CD4-positive, CD25-positive, alpha-beta regulatory T cell (primary cell): ENCODE data around the gene TMEM132C. TPM values are rescaled to one million over a fixed set of nuclear protein-coding genes. Genes with fewer than 3 reads are reported as not detected.

ENCODE experiments used
- ATAC-seq, 2 donors: fragments of 150-1000 bp; cut with Tn5 transposase; one replicate each; pipeline ENCODE4 v1.10.0; 2021; ENCODE audit warnings: low read depth in 2 of 2, moderate number of reproducible peaks in 2 of 2, moderate library complexity in 1 of 2
- DNase-seq, 3 donors: peaks; one replicate each; pipeline versions ENCODE4 v3.0.0 to v3.0.0-alpha.2; 2012 to 2022; ENCODE audit warnings: mixed read lengths in 1 of 3
- H3K27ac ChIP-seq: one replicate; pipeline ENCODE4 v1.7.0; 2013; ENCODE audit warnings: mild to moderate bottlenecking, low read length; ENCODE audit not compliant: insufficient read depth, poor library complexity, severe bottlenecking
- H3K27me3 ChIP-seq: one replicate; pipeline ENCODE4 v1.7.0; 2013; ENCODE audit warnings: low read length; ENCODE audit not compliant: control insufficient read depth, insufficient read depth
- H3K36me3 ChIP-seq: one replicate; pipeline ENCODE4 v1.7.0; 2013; ENCODE audit warnings: mild to moderate bottlenecking, low read length, moderate library complexity; ENCODE audit not compliant: control insufficient read depth, insufficient read depth
- H3K4me1 ChIP-seq: 2 replicates; pipeline ENCODE4 v1.7.0; 2013; ENCODE audit warnings: mild to moderate bottlenecking, low read length; ENCODE audit not compliant: insufficient read depth, control insufficient read depth, poor library complexity, severe bottlenecking
- H3K4me3 ChIP-seq: one replicate; pipeline ENCODE4 v1.7.0; 2013; ENCODE audit warnings: low read depth, mild to moderate bottlenecking, low read length, moderate library complexity
- H3K9me3 ChIP-seq, 2 experiments: 1 replicate in 1 of 2; 2 replicates in 1 of 2; pipeline ENCODE4 v1.7.0; 2013; ENCODE audit warnings: low read length in 2 of 2, mild to moderate bottlenecking in 1 of 2, moderate library complexity in 1 of 2; ENCODE audit not compliant: control insufficient read depth in 2 of 2
- H3K27ac Mint-ChIP-seq, 3 donors: one replicate each; pipeline ENCODE4 v1.8.0; 2020 to 2022; ENCODE audit warnings: mild to moderate bottlenecking in 3 of 3, mixed read lengths in 3 of 3, moderate library complexity in 2 of 3
- H3K27me3 Mint-ChIP-seq: one replicate; pipeline ENCODE4 v1.8.0; 2022; ENCODE audit warnings: mild to moderate bottlenecking, mixed read lengths
- H3K36me3 Mint-ChIP-seq: one replicate; pipeline ENCODE4 v1.8.0; 2020; ENCODE audit warnings: mixed read lengths
- H3K4me1 Mint-ChIP-seq, 4 donors: one replicate each; pipeline ENCODE4 v1.8.0; 2020 to 2022; ENCODE audit warnings: mixed read lengths in 4 of 4, mild to moderate bottlenecking in 1 of 4
- H3K4me3 Mint-ChIP-seq, 4 donors: one replicate each; pipeline ENCODE4 v1.8.0; 2020 to 2022; ENCODE audit warnings: mild to moderate bottlenecking in 4 of 4, mixed read lengths in 4 of 4, moderate library complexity in 3 of 4
- H3K9me3 Mint-ChIP-seq, 7 donors: one replicate each; pipeline ENCODE4 v1.8.0; 2020 to 2022; ENCODE audit warnings: mixed read lengths in 7 of 7, mild to moderate bottlenecking in 3 of 7, moderate library complexity in 2 of 7
- polyA plus RNA-seq, 4 donors: library from polyadenylated mRNA; unstranded; fragments of 300-500 nt; fragmentation: Illumina TruSeq; gene quantifications; one replicate each; pipeline ENCODE4 v1.2.3, GENCODE V29; 2021
- total RNA-seq: library from RNA; stranded (reverse); gene quantifications from one replicate; pipeline ENCODE4 v1.2.3, GENCODE V29; 2022

The TMEM132C gene
- total and polyA plus RNA-seq, 5 donors from 2014 or later = 0.06 TPM; not detected in 4

- H3K4me1 ChIP-seq = no peaks in the 10 kb centered on the region
- Mint-ChIP-seq H3K4me3 (no peak overlapping the region), H3K27ac (no peak overlapping the region), H3K9me3 (peaks cover 0 to 7% (median 3%) of the 10 kb centered on the region in 7 donors), H3K27me3 (peaks cover 42% of the 10 kb centered on the region), H3K36me3 (no peaks in the 10 kb centered on the region), H3K4me1 (no peaks in the 10 kb centered on the region)
- H3K36me3 ChIP-seq = no peaks in the 10 kb centered on the region
- H3K27me3 ChIP-seq = peaks cover 2% of the 10 kb centered on the region
- H3K4me3 ChIP-seq = no peak overlapping the region
- DNase-seq = no peak
- ATAC-seq = no peak
- peaks cover 0 to 2% of the 10 kb centered on the region in 2 experiments for H3K9me3 ChIP-seq
- no peak overlapping the region for H3K27ac ChIP-seq
These were observed 845 bp downstream of the TMEM132C start for GRCh38 chr12:128267651-128268378.

GRCh38 chr12:128268379-128268995, 1.5 kb downstream of the TMEM132C start:
- no peaks in the 10 kb centered on the region for H3K4me1 ChIP-seq
- no peaks in the 10 kb centered on the region for H3K36me3 ChIP-seq
- peaks cover 2% of the 10 kb centered on the region for H3K27me3 ChIP-seq
- H3K4me3 ChIP-seq = no peak overlapping the region
- no peak overlapping the region for H3K27ac Mint-ChIP-seq
- peaks cover 0 to 9% (median 3%) of the 10 kb centered on the region in 7 donors for H3K9me3 Mint-ChIP-seq
- H3K4me1 Mint-ChIP-seq = no peaks in the 10 kb centered on the region
- no peak overlapping the region for H3K27ac ChIP-seq
- ATAC-seq (no peak), DNase-seq (no peak)
- no peak overlapping the region for H3K4me3 Mint-ChIP-seq
- H3K36me3 Mint-ChIP-seq = no peaks in the 10 kb centered on the region
- H3K9me3 ChIP-seq = peaks cover 0 to 2% of the 10 kb centered on the region in 2 experiments
- H3K27me3 Mint-ChIP-seq = peaks cover 42% of the 10 kb centered on the region

GRCh38 chr12:128269181-128269591, 2.2 kb downstream of the TMEM132C start:
- Histone ChIP-seq H3K4me3 (no peak overlapping the region), H3K27ac (no peak overlapping the region), H3K4me1 (no peaks in the 10 kb centered on the region), H3K27me3 (peaks cover 2% of the 10 kb centered on the region), H3K36me3 (no peaks in the 10 kb centered on the region), H3K9me3 (peaks cover 0 to under 1% of the 10 kb centered on the region in 2 experiments)
- H3K4me1 Mint-ChIP-seq = no peaks in the 10 kb centered on the region
- H3K27ac Mint-ChIP-seq = no peak overlapping the region
- H3K9me3 Mint-ChIP-seq = peaks cover 0 to 8% (median 2%) of the 10 kb centered on the region in 7 donors
- ATAC-seq (no peak), DNase-seq (no peak)
- H3K27me3 Mint-ChIP-seq = peaks cover 39% of the 10 kb centered on the region
- no peaks in the 10 kb centered on the region for H3K36me3 Mint-ChIP-seq
- H3K4me3 Mint-ChIP-seq = no peak overlapping the region

- Histone ChIP-seq H3K27ac (no peak overlapping the region), H3K36me3 (no peaks in the 10 kb centered on the region), H3K9me3 (peaks cover 1 to 4% of the 10 kb centered on the region in 2 experiments), H3K27me3 (no peaks in the 10 kb centered on the region), H3K4me1 (no peaks in the 10 kb centered on the region), H3K4me3 (no peak overlapping the region)
- peaks cover 0 to 17% (median 4%) of the 10 kb centered on the region in 7 donors for H3K9me3 Mint-ChIP-seq
- H3K27ac Mint-ChIP-seq = no peak overlapping the region
- H3K4me3 Mint-ChIP-seq = no peak overlapping the region
- H3K4me1 Mint-ChIP-seq = no peaks in the 10 kb centered on the region
- no peak for ATAC-seq
- H3K36me3 Mint-ChIP-seq = no peaks in the 10 kb centered on the region
- peaks cover 9% of the 10 kb centered on the region for H3K27me3 Mint-ChIP-seq
- no peak for DNase-seq
These were observed 9.5 kb downstream of the TMEM132C start for GRCh38 chr12:128276471-128276870.

GRCh38 chr12:128286970-128287369, 20.0 kb downstream of the TMEM132C start:
- no peaks in the 10 kb centered on the region for H3K4me1 ChIP-seq
- H3K9me3 ChIP-seq = no peaks in the 10 kb centered on the region
- H3K27ac Mint-ChIP-seq = no peak overlapping the region
- H3K36me3 ChIP-seq = no peaks in the 10 kb centered on the region
- no peak for ATAC-seq
- H3K9me3 Mint-ChIP-seq = peaks cover 0 to 4% (median 1%) of the 10 kb centered on the region in 7 donors
- H3K36me3 Mint-ChIP-seq = no peaks in the 10 kb centered on the region
- no peaks in the 10 kb centered on the region for H3K27me3 ChIP-seq
- no peaks in the 10 kb centered on the region for H3K4me1 Mint-ChIP-seq
- no peak overlapping the region for H3K4me3 ChIP-seq
- no peak overlapping the region for H3K4me3 Mint-ChIP-seq
- H3K27me3 Mint-ChIP-seq = no peaks in the 10 kb centered on the region
- H3K27ac ChIP-seq = no peak overlapping the region
- DNase-seq = no peak

GRCh38 chr12:128288357-128288756, 21.4 kb downstream of the TMEM132C start:
- Histone ChIP-seq H3K27ac (no peak overlapping the region), H3K9me3 (no peaks in the 10 kb centered on the region), H3K4me1 (no peaks in the 10 kb centered on the region), H3K4me3 (no peak overlapping the region), H3K36me3 (no peaks in the 10 kb centered on the region), H3K27me3 (no peaks in the 10 kb centered on the region)
- no peak for DNase-seq
- Mint-ChIP-seq H3K27ac (no peak overlapping the region), H3K27me3 (no peaks in the 10 kb centered on the region), H3K9me3 (peaks cover 0 to 3% (median 0%) of the 10 kb centered on the region in 7 donors), H3K36me3 (no peaks in the 10 kb centered on the region), H3K4me3 (no peak overlapping the region), H3K4me1 (no peaks in the 10 kb centered on the region)
- ATAC-seq = no peak

GRCh38 chr12:128288896-128289295, 21.9 kb downstream of the TMEM132C start:
- Mint-ChIP-seq H3K36me3 (no peaks in the 10 kb centered on the region), H3K4me1 (no peaks in the 10 kb centered on the region), H3K27me3 (no peaks in the 10 kb centered on the region), H3K9me3 (peaks cover 0 to 2% (median 0%) of the 10 kb centered on the region in 7 donors), H3K4me3 (no peak overlapping the region), H3K27ac (no peak overlapping the region)
- Histone ChIP-seq H3K4me1 (no peaks in the 10 kb centered on the region), H3K27me3 (no peaks in the 10 kb centered on the region), H3K36me3 (no peaks in the 10 kb centered on the region), H3K9me3 (no peaks in the 10 kb centered on the region), H3K27ac (no peak overlapping the region), H3K4me3 (no peak overlapping the region)
- no peak for ATAC-seq
- no peak for DNase-seq
